ENCODE results near the gene MUC4.

The MUC4 gene

DNA sequence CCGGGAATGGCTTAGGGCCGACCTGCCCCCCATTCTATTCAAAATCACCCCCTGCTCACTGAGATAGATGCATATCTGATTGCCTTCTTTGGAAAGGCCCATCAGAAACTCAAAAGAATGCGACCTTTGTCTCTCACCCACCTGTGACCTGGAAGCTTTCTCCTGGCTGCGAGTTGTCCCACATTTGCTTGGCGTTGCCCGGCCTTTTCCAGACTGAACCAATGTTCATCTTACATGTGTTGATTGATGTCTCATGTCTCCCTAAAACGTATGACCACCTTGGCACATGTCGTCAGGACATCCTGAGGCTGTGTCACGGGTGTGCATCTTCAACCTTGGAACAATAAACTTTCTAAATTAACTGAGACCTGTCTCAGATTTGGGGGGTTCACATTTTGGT, 94.3 kb downstream of the MUC4 start:
- Histone ChIP-seq H3K27ac (ENCODE audit: low read depth, low read length, poor library complexity, severe bottlenecking) (no peak overlapping the region), H3K4me1 (ENCODE audit: insufficient read depth, low read length, severe bottlenecking) (peaks cover 8% of the 10 kb centered on the region), H3K36me3 (ENCODE audit: insufficient read depth, low read length) (no peaks in the 10 kb centered on the region), H3K27me3 (ENCODE audit: insufficient read depth, low read length) (peaks cover 16% of the 10 kb centered on the region; the same call in 1 of the 2 replicates), H3K79me2 (ENCODE audit: insufficient read depth, low read length) (no peaks in the 10 kb centered on the region), H4K20me1 (ENCODE audit: insufficient read depth, low read length) (no peaks in the 10 kb centered on the region), H3K4me3 (ENCODE audit: low read depth, low read length, poor library complexity, severe bottlenecking) (no peak overlapping the region), H3K9me3 (ENCODE audit: low read length) (no peaks in the 10 kb centered on the region), H2AFZ (ENCODE audit: low read length) (no peak overlapping the region), H3F3A (ENCODE audit: insufficient read depth, low read length) (no peaks in the 10 kb centered on the region), H3K9ac (ENCODE audit: low read length) (no peak overlapping the region), H3K4me2 (ENCODE audit: low read length) (no peak overlapping the region), H3K9me2 (ENCODE audit: low read depth, low read length) (no peaks in the 10 kb centered on the region)
- TF ChIP-seq, protein P1, sequence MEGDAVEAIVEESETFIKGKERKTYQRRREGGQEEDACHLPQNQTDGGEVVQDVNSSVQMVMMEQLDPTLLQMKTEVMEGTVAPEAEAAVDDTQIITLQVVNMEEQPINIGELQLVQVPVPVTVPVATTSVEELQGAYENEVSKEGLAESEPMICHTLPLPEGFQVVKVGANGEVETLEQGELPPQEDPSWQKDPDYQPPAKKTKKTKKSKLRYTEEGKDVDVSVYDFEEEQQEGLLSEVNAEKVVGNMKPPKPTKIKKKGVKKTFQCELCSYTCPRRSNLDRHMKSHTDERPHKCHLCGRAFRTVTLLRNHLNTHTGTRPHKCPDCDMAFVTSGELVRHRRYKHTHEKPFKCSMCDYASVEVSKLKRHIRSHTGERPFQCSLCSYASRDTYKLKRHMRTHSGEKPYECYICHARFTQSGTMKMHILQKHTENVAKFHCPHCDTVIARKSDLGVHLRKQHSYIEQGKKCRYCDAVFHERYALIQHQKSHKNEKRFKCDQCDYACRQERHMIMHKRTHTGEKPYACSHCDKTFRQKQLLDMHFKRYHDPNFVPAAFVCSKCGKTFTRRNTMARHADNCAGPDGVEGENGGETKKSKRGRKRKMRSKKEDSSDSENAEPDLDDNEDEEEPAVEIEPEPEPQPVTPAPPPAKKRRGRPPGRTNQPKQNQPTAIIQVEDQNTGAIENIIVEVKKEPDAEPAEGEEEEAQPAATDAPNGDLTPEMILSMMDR (IDR thresholded peaks at IDR 0.05; ENCODE audit: low read length), result no peak
- TF ChIP-seq EZH2 (IDR thresholded peaks at IDR 0.05; ENCODE audit: borderline replicate concordance, low read length), result no peak

DNA sequence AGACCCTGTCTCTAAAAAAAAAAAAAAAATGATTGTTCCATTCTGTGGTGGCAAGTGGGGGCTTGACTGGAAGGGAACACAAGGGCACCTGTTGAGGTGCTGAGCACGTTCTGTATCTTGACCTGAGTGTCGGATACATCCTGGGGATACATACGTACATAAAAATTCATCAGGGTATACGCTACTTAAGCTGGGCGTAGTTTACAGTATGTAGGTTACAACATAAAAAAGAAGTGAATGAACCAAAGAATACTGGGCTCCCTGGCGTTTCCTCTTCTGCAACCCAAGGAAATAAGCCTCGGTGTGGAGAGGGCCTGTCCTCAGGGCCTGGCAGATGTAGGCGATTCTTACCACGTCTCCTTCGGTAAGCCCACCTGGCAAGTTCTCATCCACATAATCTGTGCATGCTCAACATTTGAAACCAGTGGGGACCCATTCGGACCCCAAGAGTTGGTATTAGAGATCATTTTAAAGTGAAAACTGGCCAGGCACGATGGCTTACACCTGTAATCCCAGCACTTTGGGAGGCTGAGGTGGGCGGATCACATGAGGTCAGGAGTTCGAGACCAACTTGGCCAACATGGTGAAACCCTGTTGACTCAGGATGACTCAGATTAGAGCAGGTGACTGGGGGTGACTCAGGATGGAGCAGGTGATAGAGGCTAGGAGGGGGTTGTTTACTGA, 96.0 kb downstream of the MUC4 start:
- no peak overlapping the region for H3K4me2 ChIP-seq (ENCODE audit: low read length)
- H4K20me1 ChIP-seq (ENCODE audit: insufficient read depth, low read length), result no peaks in the 10 kb centered on the region
- H3K27me3 ChIP-seq (ENCODE audit: insufficient read depth, low read length), result peaks cover 16% of the 10 kb centered on the region; the same call in 1 of the 2 replicates
- TF ChIP-seq EZH2 (IDR thresholded peaks at IDR 0.05; ENCODE audit: borderline replicate concordance, low read length), result no peak
- TF ChIP-seq, protein P1 (IDR thresholded peaks at IDR 0.05; ENCODE audit: low read length), result no peak
- H3K9ac ChIP-seq (ENCODE audit: low read length), result no peak overlapping the region
- no peaks in the 10 kb centered on the region for H3K79me2 ChIP-seq (ENCODE audit: insufficient read depth, low read length)
- H3K4me1 ChIP-seq (ENCODE audit: insufficient read depth, low read length, severe bottlenecking), result peaks cover 8% of the 10 kb centered on the region
- H3K9me3 ChIP-seq (ENCODE audit: low read length), result no peaks in the 10 kb centered on the region
- no peaks in the 10 kb centered on the region for H3K36me3 ChIP-seq (ENCODE audit: insufficient read depth, low read length)
- no peaks in the 10 kb centered on the region for H3K9me2 ChIP-seq (ENCODE audit: low read depth, low read length)
- H3K4me3 ChIP-seq (ENCODE audit: low read depth, low read length, poor library complexity, severe bottlenecking), result no peak overlapping the region
- H3F3A ChIP-seq (ENCODE audit: insufficient read depth, low read length), result no peaks in the 10 kb centered on the region
- no peak overlapping the region for H2AFZ ChIP-seq (ENCODE audit: low read length)
- no peak overlapping the region for H3K27ac ChIP-seq (ENCODE audit: low read depth, low read length, poor library complexity, severe bottlenecking)

DNA sequence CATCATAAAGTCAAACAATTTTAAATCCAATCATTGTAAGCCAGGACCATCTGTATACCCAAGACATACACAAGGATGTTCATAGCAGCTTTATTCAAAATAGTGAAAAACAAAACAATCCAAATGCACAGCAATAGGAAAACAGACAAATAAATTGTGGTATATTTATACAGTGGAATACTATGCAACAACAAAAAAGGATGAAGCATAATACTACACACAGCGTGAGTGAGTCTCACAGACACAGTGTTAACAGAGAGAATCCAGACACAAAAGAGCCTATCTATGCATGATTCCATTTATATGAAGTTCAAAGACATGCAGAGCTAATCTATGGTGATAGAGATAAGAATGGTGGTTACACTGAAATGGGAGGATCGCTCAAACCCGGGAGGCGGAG, 96.6 kb downstream of the MUC4 start:
- H3K9me3 ChIP-seq (ENCODE audit: low read length), result no peaks in the 10 kb centered on the region
- peaks cover 8% of the 10 kb centered on the region for H3K4me1 ChIP-seq (ENCODE audit: insufficient read depth, low read length, severe bottlenecking)
- no peaks in the 10 kb centered on the region for H3K79me2 ChIP-seq (ENCODE audit: insufficient read depth, low read length)
- H3K27ac ChIP-seq (ENCODE audit: low read depth, low read length, poor library complexity, severe bottlenecking), result no peak overlapping the region
- peaks cover 16% of the 10 kb centered on the region; the same call in 1 of the 2 replicates for H3K27me3 ChIP-seq (ENCODE audit: insufficient read depth, low read length)
- no peak overlapping the region for H2AFZ ChIP-seq (ENCODE audit: low read length)
- TF ChIP-seq, protein P1 (IDR thresholded peaks at IDR 0.05; ENCODE audit: low read length), result no peak
- no peak for TF ChIP-seq EZH2 (IDR thresholded peaks at IDR 0.05; ENCODE audit: borderline replicate concordance, low read length)
- no peaks in the 10 kb centered on the region for H3F3A ChIP-seq (ENCODE audit: insufficient read depth, low read length)
- H3K9ac ChIP-seq (ENCODE audit: low read length), result no peak overlapping the region
- H4K20me1 ChIP-seq (ENCODE audit: insufficient read depth, low read length), result no peaks in the 10 kb centered on the region
- H3K36me3 ChIP-seq (ENCODE audit: insufficient read depth, low read length), result no peaks in the 10 kb centered on the region
- no peak overlapping the region for H3K4me2 ChIP-seq (ENCODE audit: low read length)
- H3K9me2 ChIP-seq (ENCODE audit: low read depth, low read length), result no peaks in the 10 kb centered on the region
- no peak overlapping the region for H3K4me3 ChIP-seq (ENCODE audit: low read depth, low read length, poor library complexity, severe bottlenecking)

Measured in OCI-LY1 (cell line).